Measurements from ENCODE around the gene HPS4. TPM values are rescaled to one million over a fixed set of nuclear protein-coding genes. Genes with fewer than 3 reads are reported as not detected.

HPS4 gene
- total RNA-seq, 1 experiment from 2014 or later, result 40.7 TPM

GRCh38 chr22:26432619-26433311 lies 50.8 kb downstream of the HPS4 start:
- no peak for TF ChIP-seq CTCF (IDR thresholded peaks at IDR 0.05; ENCODE audit: unreplicated experiment)
- peaks cover 63% of the 10 kb centered on the region for H3K27me3 Mint-ChIP-seq (ENCODE audit: unreplicated experiment)
- CTCF ChIA-PET, result no interaction called here
- H3K9me3 Mint-ChIP-seq (ENCODE audit: low read depth, unreplicated experiment), result no peaks in the 10 kb centered on the region
- BruUV-seq (replicated peaks), result no TSS peak
- H3K4me3 Mint-ChIP-seq (ENCODE audit: low read depth, unreplicated experiment), result no peak overlapping the region
- H3K36me3 Mint-ChIP-seq (ENCODE audit: insufficient read depth, unreplicated experiment), result peaks cover 17% of the 10 kb centered on the region
- H3K4me1 Mint-ChIP-seq (ENCODE audit: low read depth, unreplicated experiment), result peaks cover 15% of the 10 kb centered on the region
- no peak overlapping the region for H3K27ac Mint-ChIP-seq (ENCODE audit: unreplicated experiment)
- intact Hi-C loops (cut with micrococcal nuclease; ENCODE audit: unreplicated experiment), result no loop called here
- DNase-seq, result no peak

- BruUV-seq (replicated peaks), result no TSS peak
- Mint-ChIP-seq H3K36me3 (ENCODE audit: insufficient read depth, unreplicated experiment) (peaks cover 17% of the 10 kb centered on the region), H3K27me3 (ENCODE audit: unreplicated experiment) (peaks cover 76% of the 10 kb centered on the region), H3K9me3 (ENCODE audit: low read depth, unreplicated experiment) (no peaks in the 10 kb centered on the region), H3K4me1 (ENCODE audit: low read depth, unreplicated experiment) (peaks cover 4% of the 10 kb centered on the region), H3K27ac (ENCODE audit: unreplicated experiment) (no peak overlapping the region), H3K4me3 (ENCODE audit: low read depth, unreplicated experiment) (no peak overlapping the region)
- CTCF ChIA-PET, result interaction anchor here (1.0 to 1.6 kb wide), 3 partner anchors 11 to 70 kb away, joined by 3 to 4 read pairs (median 4); no protein-coding TSS in a partner anchor
- DNase-seq, result no peak
- intact Hi-C loops (cut with micrococcal nuclease; ENCODE audit: unreplicated experiment), result no loop called here
- TF ChIP-seq CTCF (IDR thresholded peaks at IDR 0.05; ENCODE audit: unreplicated experiment), result no peak
Observed at GRCh38 chr22:26431261-26431995, 52.2 kb downstream of the HPS4 start.

- Mint-ChIP-seq H3K9me3 (ENCODE audit: low read depth, unreplicated experiment) (no peaks in the 10 kb centered on the region), H3K36me3 (ENCODE audit: insufficient read depth, unreplicated experiment) (peaks cover 17% of the 10 kb centered on the region), H3K27ac (ENCODE audit: unreplicated experiment) (no peak overlapping the region), H3K27me3 (ENCODE audit: unreplicated experiment) (peaks cover 85% of the 10 kb centered on the region), H3K4me1 (ENCODE audit: low read depth, unreplicated experiment) (no peaks in the 10 kb centered on the region), H3K4me3 (ENCODE audit: low read depth, unreplicated experiment) (peak overlapping the region; percentile 84)
- no peak for DNase-seq
- CTCF ChIA-PET, result interaction anchor here (1.0 to 1.6 kb wide), 3 partner anchors 11 to 69 kb away, joined by 3 to 4 read pairs (median 4); no protein-coding TSS in a partner anchor
- TF ChIP-seq CTCF (IDR thresholded peaks at IDR 0.05; ENCODE audit: unreplicated experiment), result no peak
- BruUV-seq (replicated peaks), result no TSS peak
- intact Hi-C loops (cut with micrococcal nuclease; ENCODE audit: unreplicated experiment), result no loop called here
Observed at GRCh38 chr22:26430600-26430999, 53.0 kb downstream of the HPS4 start.

- CTCF ChIA-PET, result interaction anchor here (1.6 kb wide), 1 partner anchor 13 kb away, joined by 3 read pairs; no protein-coding TSS in a partner anchor
- Mint-ChIP-seq H3K4me1 (ENCODE audit: low read depth, unreplicated experiment) (no peaks in the 10 kb centered on the region), H3K36me3 (ENCODE audit: insufficient read depth, unreplicated experiment) (peaks cover 17% of the 10 kb centered on the region), H3K27ac (ENCODE audit: unreplicated experiment) (no peak overlapping the region), H3K9me3 (ENCODE audit: low read depth, unreplicated experiment) (no peaks in the 10 kb centered on the region), H3K4me3 (ENCODE audit: low read depth, unreplicated experiment) (peak overlapping the region; percentile 84), H3K27me3 (ENCODE audit: unreplicated experiment) (peaks cover 89% of the 10 kb centered on the region)
- no peak for TF ChIP-seq CTCF (IDR thresholded peaks at IDR 0.05; ENCODE audit: unreplicated experiment)
- no peak for DNase-seq
- BruUV-seq (replicated peaks), result no TSS peak
- intact Hi-C loops (cut with micrococcal nuclease; ENCODE audit: unreplicated experiment), result no loop called here
Observed at GRCh38 chr22:26429458-26430286, 53.9 kb downstream of the HPS4 start.

Data from Calu3 (cell line).